Motor neuron (in vitro differentiated cells): ENCODE data around the gene PREX1. TPM values are rescaled to one million over a fixed set of nuclear protein-coding genes. Genes with fewer than 3 reads are reported as not detected.
"Not testable (repeated sequence)": the region's sequence is repeated elsewhere in the genome, so short reads cannot be mapped to it uniquely, and the experiment has no call there.

ENCODE experiments used
- ATAC-seq, 8 experiments: fragments of 200-7000 bp; cut with Tn5 transposase; replicated peaks in 6 of 8; 2 replicates each; pipeline ENCODE4 v1.8.0; 2021; ENCODE audit warnings: mild to moderate bottlenecking in 8 of 8, moderate library complexity in 8 of 8
- H3K27ac ChIP-seq, 2 donors: fragments of 250-450 bp; sonication (Bioruptor Pico); 2 replicates each; pipeline ENCODE4 v1.9.0; 2021; ENCODE audit warnings: antibody characterized with exemption in 2 of 2, mild to moderate bottlenecking in 2 of 2, moderate library complexity in 1 of 2
- H3K4me1 ChIP-seq, 2 donors: fragments of 250-450 bp; sonication (Bioruptor Pico); replicated peaks in 1 of 2; 2 replicates each; pipeline ENCODE4 v1.6.1; 2021; ENCODE audit warnings: antibody characterized with exemption in 2 of 2, mild to moderate bottlenecking in 2 of 2, moderate library complexity in 1 of 2
- H3K4me3 ChIP-seq, 5 donors: fragments of 250-450 bp; sonication (Bioruptor Pico); 2 replicates each; pipeline ENCODE4 v1.9.0; 2021; ENCODE audit warnings: antibody characterized with exemption in 5 of 5, mild to moderate bottlenecking in 5 of 5, moderate library complexity in 4 of 5
- WGBS, 10 experiments: fragments of 450-650 bp; shearing (Covaris generic); methylation state at CpG; one replicate each; pipeline ENCODE4 v1.0.0; 2022; 5-methylcytosine and 5-hydroxymethylcytosine counted together
- in situ Hi-C, 9 experiments: fragments of 400-800 bp; cut with MboI; loops; one replicate each; pipeline ENCODE4 v1.15.0; 2021; ENCODE audit warnings: low sequenced_read_pairs in 9 of 9, low pct_unique_long_range_greater_than_20kb in 2 of 9; ENCODE audit not compliant: unreplicated experiment in 9 of 9
- total RNA-seq, 8 experiments: library from RNA; unstranded; fragments of 300-600 nt; gene quantifications; 2 replicates each; pipeline versions ENCODE4 v1.2.3 to v1.2.4, GENCODE V29; 2022

Gene PREX1
- total RNA-seq, 8 experiments from 2014 or later, result 10.1 to 54.9 (median 27.0) TPM

DNA sequence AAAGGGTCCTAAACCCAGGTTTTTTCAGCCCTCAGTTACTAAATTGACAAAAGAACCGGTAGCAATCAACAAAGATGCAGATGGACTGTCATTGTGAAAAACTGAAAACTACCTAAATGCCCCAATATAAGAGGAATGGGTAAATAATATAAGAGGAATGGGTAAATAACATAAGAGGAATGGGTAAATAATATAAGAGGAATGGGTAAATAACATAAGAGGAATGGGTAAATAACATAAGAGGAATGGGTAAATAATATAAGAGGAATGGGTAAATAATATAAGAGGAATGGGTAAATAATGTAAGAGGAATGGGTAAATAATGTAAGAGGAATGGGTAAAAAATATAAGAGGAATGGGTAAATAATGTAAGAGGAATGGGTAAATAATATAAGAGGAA is 15.7 kb downstream of the PREX1 start:
- 80 to 100% (median 100%) methylated on average over 1 of the region's 1 CpG; no CpG with 5 or more reads in 1 of the 10 experiments for WGBS, 10 experiments
- ATAC-seq, H3K27ac ChIP-seq, in situ Hi-C loops, H3K4me3 ChIP-seq: not testable (repeated sequence)
- peaks cover 7 to 13% of the 10 kb centered on the region in 2 donors for H3K4me1 ChIP-seq

DNA sequence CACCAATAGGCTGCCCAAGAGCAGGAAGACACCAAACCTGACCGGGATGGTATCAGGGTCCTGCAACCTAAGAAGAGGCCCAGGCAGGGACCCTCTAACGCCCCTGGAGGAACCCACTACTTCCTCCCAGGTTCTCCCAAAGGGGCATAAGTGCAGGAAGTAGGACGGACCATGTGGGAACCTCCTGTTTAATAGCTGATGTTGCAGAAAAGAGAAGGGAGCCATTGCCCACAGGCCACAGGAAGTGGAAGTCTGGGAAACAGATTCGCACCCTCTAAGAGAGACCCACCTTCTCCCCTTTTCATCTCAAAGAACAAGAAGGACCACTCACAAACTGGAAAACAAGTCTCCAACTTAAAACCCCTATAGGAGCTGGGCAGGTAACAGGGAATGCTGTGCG is 18.1 kb downstream of the PREX1 start:
- H3K4me1 ChIP-seq, result peaks cover 7 to 13% of the 10 kb centered on the region in 2 donors
- no peak overlapping the region for H3K27ac ChIP-seq
- no peak overlapping the region for H3K4me3 ChIP-seq
- ATAC-seq, result no peak
- in situ Hi-C loops, result no loop called here
- WGBS, 10 experiments, result 80 to 100% (median 99%) methylated on average over 1 to 5 of the region's 5 CpGs; no CpG with 5 or more reads in 2 of the 10 experiments

- peak overlapping the region in 1 of 2 donors; percentile 54 for H3K27ac ChIP-seq
- H3K4me1 ChIP-seq, result peaks cover 7 to 13% of the 10 kb centered on the region in 2 donors
- 67 to 100% (median 90%) methylated on average over 1 to 5 of the region's 10 CpGs; no CpG with 5 or more reads in 3 of the 10 experiments for WGBS, 10 experiments
- in situ Hi-C loops, result no loop called here
- ATAC-seq, result peak in 3 of 8 experiments; percentile 16 to 45 (median 25)
- no peak overlapping the region for H3K4me3 ChIP-seq
These were observed 19.3 kb downstream of the PREX1 start for GRCh38 chr20:48808382-48809034.

DNA sequence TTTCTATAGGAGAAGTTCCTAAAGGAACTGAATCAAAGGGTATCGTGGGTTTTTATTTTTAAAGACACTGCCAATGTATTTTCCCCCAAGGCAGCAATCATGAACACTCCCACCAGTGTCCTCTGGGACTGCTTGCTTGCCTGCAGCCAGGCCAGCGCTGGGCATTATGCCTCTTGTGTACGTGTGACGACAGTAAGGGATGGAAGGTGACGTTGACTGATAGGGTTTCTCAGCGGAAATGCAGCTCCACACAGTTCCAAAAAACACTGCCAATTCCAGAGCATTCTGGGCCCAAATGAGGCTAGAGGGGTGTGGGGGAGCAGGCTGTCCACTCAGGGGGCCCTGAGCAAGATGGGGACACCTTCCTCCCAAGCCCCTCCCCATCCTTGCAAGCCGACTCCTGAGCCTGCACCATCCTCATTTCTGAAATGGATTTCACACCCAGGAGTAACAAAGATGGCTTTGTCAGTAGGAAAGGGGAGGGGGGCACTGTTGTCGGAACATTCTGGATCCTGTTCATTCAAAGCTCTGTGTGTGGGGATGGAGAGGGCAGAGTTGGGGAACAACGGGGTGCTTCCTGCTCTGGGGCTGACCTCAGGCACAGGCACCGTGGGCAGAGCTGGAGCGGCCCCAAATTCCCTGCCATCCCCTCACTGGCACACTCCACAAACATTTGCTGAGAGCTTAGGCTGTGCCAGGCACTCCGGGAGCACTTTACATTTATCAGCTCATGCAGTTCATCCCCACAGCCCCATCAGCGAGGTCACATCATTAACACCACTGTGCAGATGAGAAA is 20.0 kb downstream of the PREX1 start:
- 45 to 92% (median 80%) methylated on average over 1 to 11 of the region's 13 CpGs; no CpG with 5 or more reads in 2 of the 10 experiments for WGBS, 10 experiments
- H3K27ac ChIP-seq, result peak overlapping the region; percentile 23 to 54
- ATAC-seq, result peak in 5 of 8 experiments; percentile 81 to 93 (median 92)
- in situ Hi-C loops, result no loop called here
- H3K4me1 ChIP-seq, result peaks cover 7 to 13% of the 10 kb centered on the region in 2 donors
- no peak overlapping the region for H3K4me3 ChIP-seq

- in situ Hi-C loops, result no loop called here
- 67 to 100% (median 100%) methylated on average over 1 of the region's 1 CpG; no CpG with 5 or more reads in 3 of the 10 experiments for WGBS, 10 experiments
- peaks cover 7 to 13% of the 10 kb centered on the region in 2 donors for H3K4me1 ChIP-seq
- ATAC-seq, result no peak
- no peak overlapping the region for H3K27ac ChIP-seq
- H3K4me3 ChIP-seq, result no peak overlapping the region
These were observed 20.7 kb downstream of the PREX1 start for GRCh38 chr20:48807051-48807450.

DNA sequence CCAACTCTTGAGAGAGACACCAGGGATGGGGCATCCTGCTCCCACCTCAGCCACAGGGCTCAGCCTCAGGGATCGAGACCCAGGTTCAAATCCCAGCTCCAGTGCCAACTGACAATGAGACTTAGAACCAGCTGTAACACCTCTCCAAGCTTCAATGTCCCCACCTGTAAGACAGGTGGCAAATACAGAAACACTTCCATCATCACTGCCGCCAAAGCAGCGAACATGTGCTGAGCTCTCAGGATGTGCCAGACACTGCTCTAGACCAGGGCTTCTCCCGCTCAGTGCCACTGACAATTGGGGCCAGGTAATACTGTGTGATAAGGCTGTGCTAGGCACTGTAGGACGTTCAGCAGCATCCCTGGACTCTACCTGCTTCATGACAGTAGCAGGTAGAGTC is 22.1 kb downstream of the PREX1 start:
- ATAC-seq, result no peak

DNA sequence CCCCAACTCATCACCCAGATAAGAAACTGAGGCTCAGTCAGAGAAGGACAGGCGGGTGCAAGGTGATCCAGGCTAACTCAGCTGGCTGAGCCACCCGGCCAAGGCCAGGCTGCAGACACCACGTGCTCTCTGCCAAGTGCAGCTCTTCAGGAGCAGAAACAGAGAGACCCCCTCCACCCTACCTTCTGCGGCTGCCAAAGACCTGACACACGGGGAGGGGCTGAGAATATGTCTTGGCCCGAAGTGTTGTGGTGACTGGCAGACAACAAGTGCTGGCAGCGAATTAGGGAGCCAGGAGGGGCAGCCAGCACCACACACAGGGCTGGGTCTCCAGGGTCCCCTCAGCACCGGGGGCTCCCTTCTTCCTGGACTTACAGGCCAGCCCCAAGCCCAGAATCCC is 22.5 kb downstream of the PREX1 start:
- 42 to 100% (median 87%) methylated on average over 1 to 4 of the region's 8 CpGs; no CpG with 5 or more reads in 5 of the 10 experiments for WGBS, 10 experiments
- no peak overlapping the region for H3K4me3 ChIP-seq
- H3K27ac ChIP-seq, result no peak overlapping the region
- in situ Hi-C loops, result no loop called here
- H3K4me1 ChIP-seq, result peaks cover 7 to 13% of the 10 kb centered on the region in 2 donors
- ATAC-seq, result no peak

More for the DNA sequence above, 22.1 kb downstream of the PREX1 start:
- in situ Hi-C loops, result no loop called here
- no peak overlapping the region for H3K4me3 ChIP-seq
- peaks cover 7 to 13% of the 10 kb centered on the region in 2 donors for H3K4me1 ChIP-seq
- 71 to 100% (median 100%) methylated on average over 1 to 2 of the region's 5 CpGs; no CpG with 5 or more reads in 4 of the 10 experiments for WGBS, 10 experiments
- H3K27ac ChIP-seq, result no peak overlapping the region

DNA sequence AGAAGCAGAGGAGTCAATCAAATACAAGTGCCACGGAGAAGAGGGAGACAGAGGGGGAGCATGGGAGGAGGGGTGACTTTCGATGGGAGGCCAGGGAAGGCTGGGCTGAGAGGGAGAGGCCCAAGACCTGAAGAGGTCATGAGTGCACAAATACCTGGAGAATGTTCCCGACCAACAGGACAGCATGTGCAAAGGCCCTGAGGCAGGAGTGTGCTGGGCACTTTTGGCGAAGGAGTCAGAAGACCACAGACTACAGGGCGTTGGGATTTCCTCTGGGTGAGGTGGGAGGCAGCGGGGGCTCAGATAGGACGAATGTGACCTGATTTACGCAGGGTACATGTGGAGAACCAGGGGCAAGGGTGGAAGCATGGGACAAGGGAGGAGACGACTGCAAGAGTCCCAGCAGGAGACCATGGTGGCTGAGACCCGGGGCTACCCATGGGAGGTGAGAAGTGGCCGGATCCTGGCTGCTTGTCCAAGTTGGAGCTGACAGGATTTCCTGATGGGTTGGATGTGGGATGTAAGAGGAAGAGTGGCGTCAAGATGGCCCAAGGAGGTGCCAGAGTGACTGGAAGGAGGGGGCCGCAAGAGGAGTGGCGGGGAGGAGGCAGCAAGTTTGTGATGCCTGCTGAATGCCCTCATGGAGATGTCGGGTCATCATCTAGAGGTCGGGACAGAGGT is 23.4 kb downstream of the PREX1 start:
- in situ Hi-C loops, result no loop called here
- no peak for ATAC-seq
- no peak overlapping the region for H3K4me3 ChIP-seq
- peaks cover 13 to 16% of the 10 kb centered on the region in 2 donors for H3K4me1 ChIP-seq
- WGBS, 10 experiments, result 60 to 100% (median 97%) methylated on average over 1 to 10 of the region's 16 CpGs; no CpG with 5 or more reads in 1 of the 10 experiments
- no peak overlapping the region for H3K27ac ChIP-seq

- Histone ChIP-seq H3K27ac (no peak overlapping the region), H3K4me1 (peaks cover 20 to 25% of the 10 kb centered on the region in 2 donors), H3K4me3 (no peak overlapping the region)
- WGBS, 10 experiments, result 70 to 89% (median 87%) methylated on average over 2 to 4 of the region's 10 CpGs; no CpG with 5 or more reads in 5 of the 10 experiments
- in situ Hi-C loops, result no loop called here
- no peak for ATAC-seq
These were observed 24.4 kb downstream of the PREX1 start for GRCh38 chr20:48803176-48804053.

GRCh38 chr20:48802647-48803046 is 25.2 kb downstream of the PREX1 start:
- 83 to 100% (median 87%) methylated on average over 1 to 3 of the region's 7 CpGs; no CpG with 5 or more reads in 6 of the 10 experiments for WGBS, 10 experiments
- no peak overlapping the region for H3K27ac ChIP-seq
- in situ Hi-C loops, result no loop called here
- no peak for ATAC-seq
- H3K4me3 ChIP-seq, result no peak overlapping the region
- peaks cover 17 to 20% of the 10 kb centered on the region in 2 donors for H3K4me1 ChIP-seq

GRCh38 chr20:48802216-48802615 is 25.6 kb downstream of the PREX1 start:
- Histone ChIP-seq H3K27ac (no peak overlapping the region), H3K4me1 (peaks cover 19 to 20% of the 10 kb centered on the region in 2 donors), H3K4me3 (no peak overlapping the region)
- in situ Hi-C loops, result no loop called here
- WGBS, 10 experiments, result 40 to 100% (median 82%) methylated on average over 1 to 2 of the region's 2 CpGs; no CpG with 5 or more reads in 4 of the 10 experiments
- ATAC-seq, result no peak

DNA sequence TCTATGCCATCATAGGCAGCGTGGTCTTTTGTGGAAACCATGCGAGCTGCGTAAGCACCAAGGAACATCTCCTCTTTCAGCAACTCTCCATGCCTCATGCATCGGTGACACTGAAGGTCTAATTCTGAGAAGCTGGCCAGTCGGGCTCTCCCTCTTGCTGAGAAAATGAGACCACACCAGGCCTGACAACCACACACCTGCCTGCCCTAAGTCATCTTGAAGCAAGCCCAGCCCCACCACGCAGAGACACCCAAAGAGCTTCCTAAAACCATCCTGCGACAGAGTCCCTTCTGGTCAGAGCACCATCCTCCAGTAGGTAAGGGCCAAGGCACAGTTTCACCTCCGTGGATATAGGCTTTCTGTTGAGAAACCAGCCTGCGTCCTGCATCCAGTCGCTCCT is 26.6 kb downstream of the PREX1 start:
- in situ Hi-C loops, result no loop called here
- Histone ChIP-seq H3K27ac (no peak overlapping the region), H3K4me1 (peaks cover 24 to 26% of the 10 kb centered on the region in 2 donors), H3K4me3 (no peak overlapping the region)
- 60 to 100% (median 90%) methylated on average over 1 to 4 of the region's 10 CpGs; no CpG with 5 or more reads in 3 of the 10 experiments for WGBS, 10 experiments
- no peak for ATAC-seq
